Globus pallidus (tissue), 1 donor: ENCODE data around the gene IFIT1.
"Not testable (repeated sequence)": the region's sequence is repeated elsewhere in the genome, so short reads cannot be mapped to it uniquely, and the experiment has no call there.

Source experiments
- DNase-seq: peaks from one replicate; pipeline ENCODE4 v3.0.0-alpha.2; 2015; ENCODE audit warnings: low spot score

The IFIT1 gene, protein sequence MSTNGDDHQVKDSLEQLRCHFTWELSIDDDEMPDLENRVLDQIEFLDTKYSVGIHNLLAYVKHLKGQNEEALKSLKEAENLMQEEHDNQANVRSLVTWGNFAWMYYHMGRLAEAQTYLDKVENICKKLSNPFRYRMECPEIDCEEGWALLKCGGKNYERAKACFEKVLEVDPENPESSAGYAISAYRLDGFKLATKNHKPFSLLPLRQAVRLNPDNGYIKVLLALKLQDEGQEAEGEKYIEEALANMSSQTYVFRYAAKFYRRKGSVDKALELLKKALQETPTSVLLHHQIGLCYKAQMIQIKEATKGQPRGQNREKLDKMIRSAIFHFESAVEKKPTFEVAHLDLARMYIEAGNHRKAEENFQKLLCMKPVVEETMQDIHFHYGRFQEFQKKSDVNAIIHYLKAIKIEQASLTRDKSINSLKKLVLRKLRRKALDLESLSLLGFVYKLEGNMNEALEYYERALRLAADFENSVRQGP

DNA sequence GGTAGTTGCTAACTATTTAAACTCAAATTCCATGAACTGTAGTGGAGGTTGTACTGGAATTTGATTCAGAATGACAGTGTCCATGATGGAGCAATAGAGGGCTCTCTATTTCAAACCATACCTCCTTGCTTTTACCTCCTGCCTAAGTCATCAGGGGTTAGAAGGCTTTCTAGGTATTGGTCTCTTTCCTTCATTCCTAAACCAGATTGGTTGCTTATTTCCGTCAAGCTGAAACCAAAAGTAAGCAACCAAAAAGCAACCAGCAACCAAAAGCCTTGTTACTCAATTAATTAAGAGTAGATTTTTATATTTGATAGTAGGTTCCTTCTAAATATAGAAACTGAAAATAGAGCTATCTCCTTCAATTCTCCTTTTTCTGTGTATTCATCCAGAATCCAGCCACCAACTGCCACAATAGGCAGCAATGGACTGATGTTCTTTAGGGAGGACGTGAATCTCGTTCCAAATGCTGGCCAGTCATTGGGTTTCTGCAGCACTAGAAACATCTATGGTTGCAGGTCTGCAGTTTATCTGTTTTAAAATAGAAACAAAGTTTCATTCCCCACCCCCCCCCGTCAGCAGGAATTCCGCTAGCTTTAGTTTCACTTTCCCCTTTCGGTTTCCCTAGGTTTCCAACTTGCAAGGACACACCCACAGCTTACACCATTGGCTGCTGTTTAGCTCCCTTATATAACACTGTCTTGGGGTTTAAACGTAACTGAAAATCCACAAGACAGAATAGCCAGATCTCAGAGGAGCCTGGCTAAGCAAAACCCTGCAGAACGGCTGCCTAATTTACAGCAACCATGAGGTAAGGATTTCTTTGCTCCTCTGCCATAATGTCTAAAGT is at the start of gene IFIT1:
TSS of gene IFIT1 (plus strand) at position 717 of the 850 bp plus-strand sequence. CDS start at position 807, 90 bp downstream.
- peak; percentile 93 for DNase-seq

DNA sequence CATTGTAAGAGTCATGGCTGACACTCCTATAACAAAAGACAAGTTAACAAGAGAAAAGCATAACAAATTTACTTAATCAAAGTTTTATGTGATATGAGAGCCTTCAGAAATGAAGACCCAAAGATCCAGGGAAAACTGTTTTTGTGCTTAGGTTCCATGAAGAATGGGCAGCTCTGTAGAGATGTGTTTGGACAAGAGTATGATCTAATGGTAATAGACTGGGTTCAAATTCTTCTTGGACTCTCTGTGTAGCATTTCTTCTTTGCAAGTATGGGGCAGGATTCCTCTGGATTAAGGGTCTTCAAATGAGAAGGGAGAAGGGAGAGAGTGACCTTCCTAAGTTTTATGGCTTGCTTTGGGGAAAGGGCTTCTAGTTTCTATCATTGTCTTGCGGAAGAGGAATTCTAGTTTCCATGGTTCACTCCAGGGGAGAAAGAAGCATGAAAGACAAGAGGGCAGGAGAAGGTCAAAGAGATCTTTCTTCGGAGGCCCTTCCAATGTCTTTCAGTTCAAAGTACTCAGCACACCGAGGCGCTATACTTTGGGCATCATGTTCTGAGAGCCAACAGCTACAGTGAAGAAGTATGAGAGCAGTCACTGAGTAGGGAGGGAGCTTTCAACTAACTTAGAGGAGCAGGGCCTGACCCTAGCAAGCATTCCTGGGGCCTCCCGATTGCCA is 49.2 kb upstream of the IFIT1 start:
- peak; percentile 48 for DNase-seq

DNA sequence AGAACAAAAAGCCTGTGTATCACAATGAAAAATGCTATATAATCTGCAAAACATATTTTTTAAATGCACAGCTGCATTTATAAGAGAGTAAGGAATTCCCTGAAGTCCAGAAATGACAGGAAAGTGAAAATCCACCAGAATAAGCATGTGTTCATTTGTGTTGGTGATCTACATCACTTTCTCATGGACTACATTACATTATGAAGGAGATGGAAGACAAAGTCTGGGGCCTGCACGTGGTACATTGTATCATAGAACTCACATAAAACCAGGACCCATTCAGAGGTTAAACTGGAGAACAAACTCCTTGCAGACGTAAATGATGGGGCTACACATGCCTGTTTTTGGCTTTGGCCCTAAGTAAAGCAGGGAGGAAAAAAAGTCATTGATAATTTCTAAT is 48.3 kb upstream of the IFIT1 start:
- DNase-seq = no peak

DNA sequence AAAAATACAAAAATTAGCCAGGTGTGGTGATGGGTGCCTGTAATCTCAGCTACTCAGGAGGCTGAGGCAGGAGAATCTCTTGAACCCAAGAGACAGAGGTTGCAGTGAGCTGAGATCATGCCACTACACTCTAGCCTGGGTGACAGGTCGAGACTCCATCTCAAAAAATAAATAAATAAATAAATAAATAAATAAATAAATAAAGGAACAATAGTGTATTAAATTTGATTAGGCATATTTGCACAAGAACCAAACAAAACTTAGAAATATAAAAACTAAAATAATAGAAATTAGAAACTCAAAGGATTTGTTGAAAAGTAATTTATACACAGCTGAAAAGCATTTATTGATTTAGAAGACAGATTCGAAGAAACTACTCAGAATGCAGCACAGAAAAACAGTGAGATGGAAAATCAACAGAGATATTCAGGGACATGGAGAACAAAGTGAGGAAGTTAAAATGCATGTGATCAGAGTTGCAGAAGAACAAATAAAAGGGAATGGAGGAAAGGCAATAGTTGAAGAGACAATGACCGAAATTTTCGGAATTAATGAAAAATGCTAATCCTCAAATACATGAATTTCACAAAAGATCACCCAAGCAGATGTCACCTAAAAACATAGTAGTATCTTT is 46.9 kb upstream of the IFIT1 start:
- no peak for DNase-seq

DNA sequence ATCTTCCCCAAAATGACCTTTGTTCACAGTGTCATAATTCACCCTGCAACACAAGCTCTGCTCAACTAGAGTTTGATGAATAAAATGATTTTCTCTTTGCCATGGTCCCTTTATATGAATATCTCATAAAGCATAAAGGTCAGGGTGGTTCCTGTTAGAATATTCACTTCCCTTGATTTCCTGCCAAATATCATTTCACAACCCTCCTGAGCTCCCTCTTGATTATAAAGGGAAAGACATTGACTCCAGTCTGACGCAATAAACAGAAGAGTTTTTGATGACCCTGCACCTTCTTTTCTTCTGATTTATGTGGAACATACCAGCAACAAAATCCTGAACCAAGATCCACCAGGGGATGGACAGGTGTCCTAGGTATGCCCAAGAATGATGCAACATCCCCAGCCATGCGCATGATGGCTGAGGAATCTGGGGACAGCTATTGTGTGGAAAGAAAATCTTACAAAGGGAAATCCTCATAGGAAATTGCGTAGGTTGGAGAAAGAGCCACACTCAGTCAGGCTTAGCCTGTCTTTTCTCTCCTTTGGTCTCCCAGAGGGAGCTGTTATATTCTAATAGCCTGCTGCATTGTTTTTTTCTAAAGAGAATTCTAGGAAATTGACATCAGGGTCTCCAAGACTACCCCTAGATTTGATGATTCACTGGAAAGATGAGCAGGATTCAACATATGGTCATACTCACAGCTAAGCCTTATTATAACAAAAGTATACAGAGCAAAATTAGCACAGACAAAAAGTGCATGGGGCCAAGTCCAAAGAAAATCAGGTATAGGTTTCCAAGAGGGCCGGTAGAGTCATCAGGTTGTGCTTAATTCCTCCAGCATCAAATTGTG is 45.8 kb upstream of the IFIT1 start:
- no peak for DNase-seq

DNA sequence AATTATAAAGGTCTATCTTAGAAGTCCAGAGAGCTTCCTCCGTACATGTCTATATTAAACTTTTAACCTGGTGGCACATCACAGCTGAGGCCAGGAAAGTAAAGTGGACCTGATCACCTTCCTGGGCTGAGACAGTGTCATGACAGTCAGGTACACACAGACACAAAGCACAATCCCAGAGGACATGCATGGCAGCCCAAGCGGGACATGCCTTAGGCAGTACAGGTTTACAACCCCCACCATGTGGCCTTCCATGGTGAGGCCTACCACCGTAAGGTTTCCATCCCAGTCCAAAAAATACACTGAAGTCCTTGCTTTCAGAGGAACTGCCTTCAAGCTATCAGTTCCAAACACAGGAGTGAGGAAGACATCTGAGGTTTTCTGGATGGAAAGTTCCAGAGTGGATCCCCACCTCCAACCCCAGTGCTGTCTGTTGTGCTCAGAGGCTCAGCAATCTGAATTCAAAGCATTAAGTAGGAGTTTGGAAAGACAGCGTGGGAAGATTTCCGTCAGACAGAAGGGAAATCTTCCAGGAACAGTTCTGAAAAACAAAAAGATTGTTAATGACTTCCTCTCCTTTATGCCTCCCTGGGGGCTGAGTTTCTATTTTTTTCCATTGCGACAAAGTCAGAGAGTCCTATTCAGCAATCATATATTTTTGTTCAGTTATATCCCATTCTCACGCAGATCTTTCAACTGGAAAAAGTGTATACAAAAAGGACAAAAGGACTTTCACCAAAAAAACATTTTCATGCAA is 44.5 kb upstream of the IFIT1 start:
- DNase-seq = no peak

DNA sequence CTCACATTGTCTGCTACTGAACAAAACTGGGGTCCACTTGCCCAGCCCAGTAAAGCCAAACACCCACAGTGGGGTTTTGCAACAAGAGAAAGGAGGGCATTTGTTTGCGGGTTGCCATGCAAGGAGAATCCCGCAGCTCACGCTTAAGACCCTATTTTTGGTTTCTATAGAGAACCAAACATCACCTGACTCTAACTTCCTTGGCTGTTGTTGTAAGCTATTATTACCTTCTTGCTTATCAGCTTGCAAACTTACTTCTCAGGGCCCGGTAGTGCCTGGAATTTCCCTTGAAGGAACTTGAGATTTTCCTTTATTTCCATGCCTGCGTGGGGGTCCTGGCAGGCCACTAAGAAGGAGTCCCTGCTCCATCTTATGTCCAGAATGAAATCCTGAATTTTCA is 43.9 kb upstream of the IFIT1 start:
- no peak for DNase-seq

DNA sequence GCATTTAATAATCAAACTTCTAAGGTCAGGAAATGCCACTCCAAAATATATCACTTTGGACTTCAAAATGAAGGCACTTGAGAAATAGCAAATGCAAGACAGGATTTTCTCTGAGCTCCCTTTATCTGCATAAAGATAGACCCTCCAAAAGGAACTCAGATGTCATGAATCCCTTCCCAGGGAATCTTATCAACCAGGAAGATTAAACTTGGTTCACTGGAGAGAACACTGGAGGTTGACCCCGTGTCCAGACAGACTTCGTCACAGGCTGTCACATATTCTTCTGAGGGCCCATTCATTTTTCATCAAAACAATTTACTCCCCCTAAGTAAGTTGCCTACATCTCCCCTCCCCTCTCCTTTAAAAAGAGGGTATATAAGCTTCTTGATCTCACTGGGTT is 43.4 kb upstream of the IFIT1 start:
- DNase-seq = no peak

DNA sequence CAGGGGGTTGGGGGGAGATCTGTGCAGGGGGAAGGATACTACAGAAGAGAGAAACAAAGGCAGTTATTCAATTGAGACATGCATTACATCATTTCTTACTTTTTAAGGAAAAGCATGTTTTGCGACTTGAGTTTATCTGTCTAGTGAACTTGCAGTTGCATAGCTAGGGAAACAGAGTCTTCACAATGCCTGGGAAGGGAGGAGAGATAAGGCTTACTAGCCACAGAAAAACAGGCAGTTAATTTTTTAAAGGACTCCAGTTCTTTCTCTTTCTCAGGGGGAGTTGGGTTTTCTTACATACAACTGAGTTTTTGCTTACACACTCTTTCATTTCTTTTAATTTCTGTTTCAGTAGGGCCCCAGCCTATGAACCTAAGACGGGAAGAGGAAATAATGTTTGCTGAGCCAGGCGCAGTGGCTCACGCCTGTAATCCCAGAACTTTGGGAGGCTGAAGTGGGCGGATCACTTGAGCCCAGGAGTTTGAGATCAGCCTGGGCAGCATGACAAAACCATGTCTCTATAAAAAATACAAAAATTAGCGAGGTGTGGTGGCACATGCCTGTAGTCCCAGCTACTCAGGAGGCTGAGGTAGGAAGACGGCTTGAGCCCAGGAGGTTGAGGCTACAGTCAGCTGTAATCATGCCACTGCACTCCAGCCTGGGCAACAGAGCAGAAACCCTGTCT is 41.6 kb upstream of the IFIT1 start:
- not testable (repeated sequence) for DNase-seq

DNA sequence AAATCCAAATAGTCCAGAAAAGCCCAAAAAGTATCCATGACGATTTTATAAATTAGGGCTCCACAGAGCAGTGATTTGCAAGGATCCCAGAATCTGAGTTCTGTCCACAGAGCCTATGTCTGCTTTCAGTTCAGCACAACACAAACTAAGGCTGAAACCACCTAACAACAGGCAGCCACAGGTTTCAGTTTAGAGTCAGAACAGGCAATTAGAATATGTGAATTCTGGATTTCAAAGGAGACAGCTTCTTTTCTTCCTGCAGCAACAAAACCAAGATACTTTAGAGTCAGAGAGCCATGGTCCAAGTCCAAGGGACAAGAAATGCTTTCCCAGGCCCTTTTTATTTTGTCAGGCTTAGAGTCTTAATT is 41.0 kb upstream of the IFIT1 start:
- no peak for DNase-seq

DNA sequence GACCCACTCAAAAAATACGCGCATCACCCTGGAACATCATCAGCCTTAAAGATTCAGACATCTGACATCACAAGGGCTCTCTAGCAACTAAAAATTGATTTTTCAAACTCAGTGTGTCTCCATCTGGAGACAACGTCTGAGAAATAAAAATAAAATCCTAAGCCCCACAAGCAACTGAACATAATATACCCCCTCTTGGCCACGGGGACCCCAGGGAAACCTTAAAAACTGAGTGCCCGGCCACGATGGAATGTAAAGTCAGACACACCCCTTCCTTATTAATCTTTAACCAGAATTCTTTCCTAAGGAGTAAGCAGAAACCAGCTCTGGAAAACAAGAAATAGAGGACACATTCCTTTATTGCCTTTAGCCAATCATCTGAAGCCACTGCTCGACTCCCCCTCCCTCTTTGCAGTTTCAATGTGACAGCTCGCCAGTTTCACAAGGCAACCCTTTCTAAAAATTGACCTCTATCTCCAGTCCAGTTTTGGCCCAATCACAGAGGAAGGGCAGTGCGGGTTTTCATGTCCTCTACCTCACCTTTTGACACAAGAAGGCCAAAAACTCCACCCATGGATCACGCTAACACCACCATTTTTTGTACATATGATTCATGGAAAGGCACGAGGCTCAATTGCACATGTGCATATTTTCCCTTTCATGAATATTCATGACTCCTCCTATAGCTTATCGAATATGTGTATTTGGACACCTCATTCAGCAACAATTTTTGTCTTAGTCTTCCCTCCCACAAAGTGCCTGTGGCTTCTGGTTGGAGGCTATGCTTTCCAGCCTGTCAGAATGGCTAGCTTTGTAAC is 40.4 kb upstream of the IFIT1 start:
- DNase-seq = no peak

DNA sequence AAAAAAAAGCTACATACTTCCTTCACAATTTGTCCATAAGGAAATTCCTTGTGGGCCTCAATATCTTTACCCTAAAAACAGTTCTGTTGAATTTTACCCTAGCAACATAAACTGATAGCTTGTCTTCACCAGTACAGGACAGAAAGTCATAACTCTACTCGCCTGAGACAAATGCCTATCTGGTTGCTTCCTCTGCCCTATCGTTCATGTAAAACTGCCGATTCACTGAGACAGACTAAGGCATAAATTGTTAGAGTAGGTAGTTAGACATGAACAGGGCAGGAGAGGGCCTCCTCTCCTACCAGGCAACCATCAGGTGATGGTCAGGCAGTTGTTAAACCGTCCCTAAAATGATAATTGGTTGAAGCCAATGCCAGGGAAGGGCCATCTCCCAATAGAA is 39.6 kb upstream of the IFIT1 start:
- DNase-seq = no peak

DNA sequence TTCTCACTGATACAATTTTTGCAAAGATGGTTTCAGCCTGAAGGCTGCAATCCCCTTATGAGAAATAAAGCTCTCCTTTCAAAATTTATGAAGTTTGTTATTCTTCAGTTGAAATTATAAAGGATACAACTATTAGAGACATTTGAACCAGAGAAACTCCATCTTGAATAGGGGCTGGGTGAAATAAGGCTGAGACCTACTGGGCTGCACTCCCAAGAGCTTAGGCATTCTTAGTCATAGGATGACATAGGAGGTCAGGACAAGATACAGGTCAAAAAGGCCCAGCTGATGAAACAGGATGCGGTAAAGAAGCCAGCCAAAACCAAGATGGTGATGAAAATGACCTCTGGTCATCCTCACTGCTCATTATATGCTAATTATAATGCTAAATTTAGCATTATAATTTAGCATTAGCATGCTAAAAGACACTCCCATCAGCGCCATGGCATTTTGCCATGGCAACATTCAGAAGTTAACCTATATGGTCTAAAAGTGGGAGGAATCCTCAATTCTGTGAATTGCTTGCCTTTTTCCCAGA is 37.0 kb upstream of the IFIT1 start:
- no peak for DNase-seq

DNA sequence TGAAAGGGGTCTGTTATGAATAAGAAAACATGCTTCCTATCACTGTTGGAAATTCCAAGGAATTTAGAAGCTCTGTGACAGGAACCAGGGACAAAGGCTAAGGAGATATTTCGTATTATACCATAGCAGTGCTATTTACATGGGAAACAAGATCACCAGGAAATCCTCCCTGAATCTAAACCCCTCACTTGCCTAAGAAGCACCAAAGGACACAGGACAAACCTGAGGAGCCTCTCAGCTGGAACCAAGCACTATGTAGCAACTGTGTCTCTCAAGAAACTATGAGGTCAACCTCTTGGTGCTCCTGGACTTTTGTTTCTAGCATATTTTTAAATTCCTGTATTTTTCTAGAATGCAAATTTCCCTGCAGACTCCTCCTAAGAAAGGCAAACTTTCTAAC is 35.3 kb upstream of the IFIT1 start:
- DNase-seq = no peak

DNA sequence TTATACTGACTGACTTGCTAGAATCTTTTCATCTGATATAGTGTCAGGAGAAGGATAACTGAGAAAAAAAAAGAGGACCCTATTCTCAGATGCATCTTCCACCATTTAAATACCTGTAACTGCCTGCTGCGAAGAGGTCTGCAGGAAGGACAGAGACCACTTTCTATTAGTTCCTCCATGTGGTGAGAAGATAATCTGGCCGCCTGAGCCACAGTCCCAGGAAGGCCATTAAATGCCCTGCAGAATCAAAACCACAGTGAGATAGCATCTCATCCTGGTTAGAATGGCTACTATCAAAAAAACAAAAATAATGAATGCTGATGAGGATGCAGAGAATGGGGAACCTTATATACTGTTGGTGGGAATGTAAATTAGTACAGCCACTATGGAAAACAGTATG is 34.4 kb upstream of the IFIT1 start:
- no peak for DNase-seq

DNA sequence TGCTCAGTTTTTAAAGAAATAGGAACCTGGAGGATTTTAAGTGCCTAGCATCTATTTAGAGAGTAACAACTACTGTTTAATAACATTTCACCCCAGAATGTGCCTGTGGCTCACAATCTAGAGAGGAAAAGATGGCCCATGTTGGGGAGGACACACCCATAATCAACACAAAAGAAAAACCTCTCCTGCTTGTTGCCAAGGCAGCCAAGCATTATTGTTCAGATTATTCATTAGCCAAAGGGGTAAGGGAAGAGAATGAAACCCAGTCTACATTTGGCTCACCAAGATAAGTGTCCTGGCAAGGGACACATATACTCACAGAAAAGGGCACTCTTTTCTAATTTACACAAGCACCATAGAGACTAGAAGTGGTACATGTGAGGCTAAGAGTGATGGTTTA is 32.3 kb upstream of the IFIT1 start:
- DNase-seq = no peak

DNA sequence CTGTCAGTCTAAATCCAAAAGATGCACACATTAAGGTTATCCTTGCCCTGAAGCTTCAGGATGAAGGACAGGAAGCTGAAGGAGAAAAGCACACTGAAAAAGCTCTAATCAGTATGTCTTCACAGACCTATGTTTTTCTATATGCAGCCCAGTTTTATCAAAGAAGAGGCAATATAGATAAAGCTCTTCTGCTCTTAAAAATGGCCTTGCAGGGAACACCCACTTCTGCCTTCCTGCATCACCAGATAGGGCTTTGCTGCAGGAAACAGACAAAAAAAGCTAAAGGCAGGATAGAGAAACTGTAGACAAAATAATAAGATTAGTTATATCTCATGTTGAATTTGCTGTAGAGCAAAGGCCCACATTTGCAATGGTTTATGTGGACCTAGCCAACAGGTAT is 29.5 kb upstream of the IFIT1 start:
- no peak for DNase-seq

DNA sequence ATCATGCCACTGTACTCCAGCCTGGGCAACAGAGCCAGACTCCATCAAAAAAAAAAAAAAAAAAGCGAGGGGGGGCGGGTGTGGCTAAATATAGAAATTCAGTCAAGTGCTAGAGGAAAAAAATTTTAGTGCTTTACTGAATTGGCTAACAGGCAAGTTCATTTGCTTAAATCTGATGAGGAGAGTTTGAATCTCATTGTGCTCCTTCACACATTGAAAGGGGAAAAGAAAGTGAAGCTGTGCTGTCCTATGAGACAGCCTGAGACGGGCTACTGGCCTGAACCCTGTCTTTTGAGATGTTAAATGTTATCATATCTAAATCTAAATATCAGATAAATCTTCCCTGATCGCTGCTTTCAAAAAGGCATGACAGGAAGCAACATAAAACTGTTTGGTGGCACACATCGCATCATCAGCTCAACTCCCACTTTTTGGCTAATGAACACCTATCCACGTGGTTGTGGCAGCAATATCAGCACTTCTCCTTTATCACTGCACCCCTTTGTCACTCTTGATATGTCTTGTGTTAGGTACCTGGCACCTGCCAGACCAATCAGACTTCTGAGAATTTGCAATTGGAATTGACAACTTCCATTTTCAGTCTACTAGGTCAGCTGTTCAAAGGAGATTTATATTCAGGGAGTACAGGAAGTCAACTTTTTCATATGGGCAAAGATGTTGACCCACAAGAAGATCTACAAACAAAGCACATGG is 28.5 kb upstream of the IFIT1 start:
- no peak for DNase-seq
